HFFc6 (cell line): Measurements from ENCODE around the gene HMGCR. TPM values are rescaled to one million over a fixed set of nuclear protein-coding genes. Genes with fewer than 3 reads are reported as not detected.
"Not testable (repeated sequence)": the region's sequence is repeated elsewhere in the genome, so short reads cannot be mapped to it uniquely, and the experiment has no call there.

ENCODE experiments used
- DNase-seq: peaks from one replicate; pipeline ENCODE4 v3.0.0-alpha.2; 2018
- H3K27ac Mint-ChIP-seq: 2 replicates; pipeline ENCODE4 v1.8.0; 2020; ENCODE audit warnings: mild to moderate bottlenecking, mixed read lengths
- H3K27me3 Mint-ChIP-seq: 2 replicates; pipeline ENCODE4 v1.8.0; 2021; ENCODE audit warnings: mild to moderate bottlenecking, moderate library complexity, mixed read lengths; ENCODE audit not compliant: insufficient read depth
- H3K36me3 Mint-ChIP-seq: 2 replicates; pipeline ENCODE4 v1.8.0; 2021; ENCODE audit warnings: low read depth, mixed read lengths
- H3K4me1 Mint-ChIP-seq: 2 replicates; pipeline ENCODE4 v1.8.0; 2020; ENCODE audit warnings: low read depth, mixed read lengths
- H3K4me3 Mint-ChIP-seq: 2 replicates; pipeline ENCODE4 v1.8.0; 2020; ENCODE audit warnings: mild to moderate bottlenecking, moderate library complexity, mixed read lengths
- H3K9me3 Mint-ChIP-seq: 2 replicates; pipeline ENCODE4 v1.8.0; 2020; ENCODE audit warnings: mild to moderate bottlenecking, mixed read lengths
- CTCF ChIP-seq: fragments of 200-600 bp; sonication (generic); IDR thresholded peaks from 2 replicates; pipeline ENCODE4 v1.5.0; 2021; ENCODE audit warnings: antibody characterized with exemption, mild to moderate bottlenecking
- total RNA-seq, 6 experiments: library from RNA; stranded (reverse); fragmentation: NEBNext Ultra II Directional; extraction: Animal tissue kit (Norgen Biotek cat#: 25700); gene quantifications; 2 replicates in 1 of 6; 3 replicates in 5 of 6; pipeline ENCODE4 v1.2.3, GENCODE V29; 2021

Gene HMGCR
- total RNA-seq, 6 experiments from 2014 or later, result 22.6 to 26.4 (median 24.4) TPM

DNA sequence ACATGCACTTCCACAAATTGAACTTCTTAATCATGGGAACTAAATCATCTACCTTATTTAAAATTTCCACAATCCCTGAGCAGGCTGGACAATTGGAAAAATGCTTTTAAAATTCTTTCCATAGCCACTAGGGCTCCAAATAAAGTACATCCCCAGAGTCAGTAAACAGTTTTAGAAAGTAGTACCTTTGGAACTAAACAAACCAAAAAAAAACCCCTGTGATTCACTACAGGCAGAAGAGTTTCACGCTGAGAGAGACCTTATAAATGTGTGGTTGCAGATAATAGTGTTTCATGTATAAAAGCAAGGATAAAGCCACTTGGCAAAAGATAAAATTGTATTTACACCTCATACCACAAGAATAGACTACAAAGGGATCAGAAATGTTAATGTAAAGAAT, 11.8 kb upstream of the HMGCR start:
- TF ChIP-seq CTCF, result peak; percentile 40
- Mint-ChIP-seq H3K9me3 (no peaks in the 10 kb centered on the region), H3K4me3 (no peak overlapping the region), H3K27ac (no peak overlapping the region), H3K36me3 (no peaks in the 10 kb centered on the region), H3K4me1 (peaks cover 14% of the 10 kb centered on the region), H3K27me3 (no peaks in the 10 kb centered on the region)
- no peak for DNase-seq

GRCh38 chr5:75330404-75330803, 6.6 kb upstream of the HMGCR start:
- Mint-ChIP-seq H3K27me3 (no peaks in the 10 kb centered on the region; the same call in 1 of the 2 replicates), H3K4me1 (no peaks in the 10 kb centered on the region), H3K36me3 (no peaks in the 10 kb centered on the region), H3K27ac (no peak overlapping the region), H3K4me3 (no peak overlapping the region), H3K9me3 (no peaks in the 10 kb centered on the region)
- TF ChIP-seq CTCF, result no peak
- no peak for DNase-seq

DNA sequence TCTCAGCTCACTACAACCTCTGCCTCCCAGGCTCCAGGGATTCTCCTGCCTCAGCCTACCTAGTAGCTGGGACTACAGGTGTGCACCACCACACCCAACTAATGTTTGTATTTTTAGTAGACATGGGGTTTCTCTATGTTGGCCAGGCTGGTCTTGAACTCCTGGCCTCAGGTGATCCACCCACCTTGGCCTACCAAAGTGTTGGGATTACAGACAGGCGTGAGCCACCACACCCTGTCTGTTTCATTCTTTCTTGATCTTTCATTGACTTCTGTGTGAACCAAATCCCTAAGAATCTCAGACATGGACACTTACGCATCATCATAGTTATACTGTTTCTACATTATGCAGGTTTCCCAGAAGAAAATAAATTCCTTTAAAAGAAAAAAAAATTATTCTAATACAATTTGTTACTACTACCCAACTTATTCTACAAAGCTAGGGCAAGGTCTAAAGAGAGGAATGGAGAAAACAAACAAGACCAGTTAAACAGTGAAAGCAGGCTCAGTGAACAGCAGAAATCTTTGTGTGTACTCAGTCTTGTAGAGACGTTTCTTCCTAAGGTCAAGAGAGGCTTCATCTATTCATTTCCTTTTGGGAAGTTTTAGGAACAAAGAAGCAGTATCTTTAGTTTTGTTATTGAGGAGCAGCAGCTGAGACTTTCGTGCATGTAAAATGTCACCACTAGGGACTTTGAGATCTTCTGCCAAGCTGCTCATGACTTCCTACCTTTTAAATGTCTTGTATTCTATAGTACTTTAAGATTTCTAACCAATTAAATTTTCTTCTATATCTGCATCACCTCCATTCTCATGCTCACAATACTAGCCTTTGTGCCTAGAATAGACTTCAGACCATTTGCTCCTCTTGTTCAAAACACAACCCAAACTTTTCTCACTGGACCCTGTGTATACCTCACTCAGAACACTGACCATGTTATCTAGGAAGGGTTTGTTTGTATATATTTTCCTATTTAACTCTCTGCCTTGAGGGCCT, 5.6 kb upstream of the HMGCR start:
- H3K4me3 Mint-ChIP-seq, result no peak overlapping the region
- no peaks in the 10 kb centered on the region for H3K9me3 Mint-ChIP-seq
- peak; percentile 46 for TF ChIP-seq CTCF
- no peak overlapping the region for H3K27ac Mint-ChIP-seq
- no peaks in the 10 kb centered on the region for H3K36me3 Mint-ChIP-seq
- DNase-seq, result no peak
- H3K4me1 Mint-ChIP-seq, result no peaks in the 10 kb centered on the region
- no peaks in the 10 kb centered on the region; the same call in 1 of the 2 replicates for H3K27me3 Mint-ChIP-seq

DNA sequence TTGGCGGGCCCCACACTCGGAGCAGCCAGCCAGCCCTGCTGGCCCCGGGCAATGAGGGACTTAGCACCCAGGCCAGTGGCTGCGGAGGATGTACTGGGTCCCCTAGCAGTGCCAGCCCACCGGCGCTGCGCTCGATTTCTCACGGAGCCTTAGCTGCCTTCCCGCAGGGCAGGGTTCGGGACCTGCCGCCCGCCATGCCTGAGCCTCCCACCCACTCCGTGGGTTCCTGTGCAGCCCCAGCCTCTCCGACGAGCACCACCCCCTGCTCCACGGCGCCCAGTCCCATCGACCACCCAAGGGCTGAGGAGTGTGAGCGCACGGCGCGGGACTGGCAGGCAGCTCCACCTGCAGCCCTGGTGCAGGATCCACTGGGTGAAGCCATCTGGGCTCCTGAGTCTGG, 3.3 kb upstream of the HMGCR start:
- not testable (repeated sequence) for H3K36me3 Mint-ChIP-seq, H3K9me3 Mint-ChIP-seq, H3K27ac Mint-ChIP-seq, H3K4me1 Mint-ChIP-seq, H3K27me3 Mint-ChIP-seq, H3K4me3 Mint-ChIP-seq, DNase-seq

- H3K9me3 Mint-ChIP-seq, H3K27me3 Mint-ChIP-seq, H3K36me3 Mint-ChIP-seq, H3K27ac Mint-ChIP-seq, DNase-seq, H3K4me3 Mint-ChIP-seq: not testable (repeated sequence)
- peaks cover 12% of the 10 kb centered on the region for H3K4me1 Mint-ChIP-seq
These were observed 2.6 kb upstream of the HMGCR start for GRCh38 chr5:75334413-75334812.

DNA sequence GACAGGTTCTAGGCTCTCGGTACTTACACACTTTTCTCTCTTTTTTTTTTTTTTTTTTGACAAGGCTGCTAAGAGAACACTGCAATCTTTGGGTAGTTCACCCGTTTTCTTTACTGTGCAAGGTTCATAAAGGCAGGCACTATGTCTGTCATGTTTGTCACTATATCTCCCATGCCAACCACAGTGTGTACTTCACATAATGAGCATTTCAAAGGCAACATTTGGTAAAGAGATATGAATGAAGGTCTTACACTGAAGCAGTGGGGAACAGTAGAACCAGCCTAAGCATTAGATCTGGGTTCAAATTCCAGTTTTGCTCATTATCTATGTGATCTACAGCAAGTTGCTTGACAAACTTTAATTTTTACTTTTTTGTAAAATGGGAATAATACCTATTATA, 1.5 kb upstream of the HMGCR start:
- Mint-ChIP-seq H3K4me3 (no peak overlapping the region), H3K27me3 (peaks cover 2% of the 10 kb centered on the region; the same call in 1 of the 2 replicates), H3K9me3 (no peaks in the 10 kb centered on the region), H3K4me1 (peaks cover 22% of the 10 kb centered on the region), H3K36me3 (0 out of 2 replicates have a peak, but pooled peaks cover 5% of the 10 kb centered on the region), H3K27ac (no peak overlapping the region)
- no peak for TF ChIP-seq CTCF
- no peak for DNase-seq
